Measurements from ENCODE around the gene SRP19.
"Not testable (repeated sequence)": the region's sequence is repeated elsewhere in the genome, so short reads cannot be mapped to it uniquely, and the experiment has no call there.

The SRP19 gene

DNA sequence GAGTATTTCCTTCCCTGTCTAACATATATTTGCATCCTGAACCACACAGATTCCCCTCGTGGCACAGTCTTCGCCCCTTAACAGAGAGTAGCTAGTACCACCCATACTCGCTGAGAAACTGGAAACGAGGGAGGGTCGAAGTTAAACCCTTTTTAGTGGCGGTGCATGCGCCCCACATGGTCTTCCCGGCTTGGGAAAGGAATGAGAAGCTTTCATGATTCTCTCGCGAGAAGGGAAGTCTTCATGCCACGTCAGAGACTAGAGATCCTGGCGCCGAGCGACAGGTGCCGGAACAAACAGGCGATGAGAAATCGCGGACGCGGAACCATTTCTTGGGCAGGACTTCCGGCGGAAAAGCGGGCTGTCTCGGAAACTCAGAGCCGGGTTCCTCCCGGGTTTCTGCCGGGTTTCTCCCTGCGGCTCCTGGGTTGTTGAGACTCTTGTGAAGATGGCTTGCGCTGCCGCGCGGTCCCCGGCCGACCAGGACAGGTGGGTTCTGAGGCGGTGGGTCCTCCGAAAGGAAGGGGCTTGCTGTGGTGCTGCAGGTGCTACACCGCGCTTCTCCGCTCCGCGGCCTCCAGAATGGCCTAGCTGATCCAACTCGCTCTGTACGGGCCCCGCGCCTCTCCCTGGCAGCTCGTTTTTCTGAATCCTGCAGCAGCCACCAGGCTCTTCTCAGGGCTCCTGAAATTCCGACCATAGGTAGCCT lies at the start of gene SRP19:
Gene SRP19, plus strand, starts transcription at position 359 of the 709 bp plus-strand sequence. Its CDS starts 90 bp downstream, at position 449.
- peak; percentile 77 for DNase-seq (ENCODE audit: low spot score)

DNA sequence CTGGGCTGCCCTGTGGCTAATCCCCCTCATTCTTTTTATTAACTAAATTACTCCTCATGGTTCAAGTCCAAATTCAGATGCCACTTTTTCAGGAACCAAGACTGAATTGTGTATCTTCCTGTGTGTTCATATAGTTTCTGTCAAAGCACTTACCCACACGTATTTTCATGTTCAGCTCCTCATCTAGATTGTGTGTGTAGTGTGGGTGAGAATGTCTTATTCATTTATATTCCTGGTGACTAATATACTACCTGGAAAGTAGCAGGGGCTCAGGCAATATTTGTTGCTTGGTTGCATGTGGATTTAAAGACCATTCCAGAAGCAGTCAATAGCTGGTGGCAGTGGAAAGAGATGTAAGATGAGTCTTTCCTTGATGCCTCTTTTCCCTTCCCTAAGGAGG lies 48.5 kb upstream of the SRP19 start:
- DNase-seq (ENCODE audit: low spot score) = no peak

DNA sequence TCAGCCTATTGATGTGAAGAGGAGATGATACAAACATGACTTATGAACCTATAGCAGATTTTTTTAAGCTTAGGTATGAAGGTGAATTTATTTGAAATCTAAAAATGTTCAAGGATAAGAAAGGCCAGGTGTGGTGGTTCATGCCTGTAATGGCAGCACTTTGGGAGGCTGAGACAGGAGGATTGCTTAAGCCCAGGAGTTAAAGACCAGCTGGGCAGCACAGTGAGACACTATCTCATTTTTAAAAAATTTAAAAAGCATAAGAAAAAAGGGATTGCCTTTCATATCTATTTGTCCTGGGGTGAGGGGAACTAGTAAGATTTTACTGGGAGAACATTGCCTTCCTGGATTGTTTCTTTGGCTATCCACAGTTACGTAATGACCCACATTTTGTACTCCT lies 40.8 kb upstream of the SRP19 start:
- no peak for DNase-seq (ENCODE audit: low spot score)

- no peak for DNase-seq (ENCODE audit: low spot score)
Measured at GRCh38 chr5:112822456-112822855, 38.6 kb upstream of the SRP19 start.

- DNase-seq (ENCODE audit: low spot score) = no peak
Measured at GRCh38 chr5:112823181-112823580, 37.9 kb upstream of the SRP19 start.

DNA sequence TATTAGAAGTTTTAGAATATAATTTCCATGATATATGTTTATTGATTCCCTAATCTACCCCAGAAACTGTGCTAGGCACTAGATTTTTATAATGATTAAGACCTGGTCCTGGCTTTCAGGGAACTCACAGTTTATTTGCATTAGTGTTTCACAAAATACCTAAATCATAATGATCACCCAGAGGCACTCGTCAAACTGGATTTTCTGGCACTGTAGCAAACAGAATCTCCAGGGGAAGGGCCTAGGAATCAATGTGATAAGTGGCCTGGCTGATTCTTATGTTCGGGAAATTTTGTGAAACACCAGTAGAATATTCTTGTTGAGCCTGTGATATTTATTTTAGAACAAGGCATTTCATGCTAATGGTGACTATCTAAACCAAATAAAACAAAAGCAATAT lies 37.4 kb upstream of the SRP19 start:
- no peak for DNase-seq (ENCODE audit: low spot score)

DNA sequence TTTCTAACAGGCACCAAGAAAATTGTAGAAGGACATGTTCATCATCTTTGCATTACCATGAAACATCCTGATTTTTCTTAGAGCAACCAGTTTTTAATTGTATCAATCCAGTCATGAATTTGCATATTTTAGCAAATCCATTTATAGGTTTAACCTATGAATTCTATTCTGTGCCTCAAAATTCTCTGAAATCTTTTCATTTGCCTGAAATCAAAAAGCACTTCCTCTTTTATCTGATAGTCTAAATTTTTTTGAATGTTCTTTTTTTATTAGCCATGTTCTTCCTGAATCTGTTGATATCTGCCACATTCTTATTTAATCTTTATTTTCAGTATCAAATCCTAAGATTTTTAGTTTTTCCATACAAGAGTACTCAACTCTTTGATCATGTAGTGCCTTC lies 36.9 kb upstream of the SRP19 start:
- no peak for DNase-seq (ENCODE audit: low spot score)

- DNase-seq (ENCODE audit: low spot score) = no peak
Measured at GRCh38 chr5:112830378-112830777, 30.7 kb upstream of the SRP19 start.

GRCh38 chr5:112833971-112834370 lies 27.1 kb upstream of the SRP19 start:
- DNase-seq (ENCODE audit: low spot score) = no peak

GRCh38 chr5:112844489-112844888 lies 16.6 kb upstream of the SRP19 start:
- DNase-seq (ENCODE audit: low spot score) = no peak

DNA sequence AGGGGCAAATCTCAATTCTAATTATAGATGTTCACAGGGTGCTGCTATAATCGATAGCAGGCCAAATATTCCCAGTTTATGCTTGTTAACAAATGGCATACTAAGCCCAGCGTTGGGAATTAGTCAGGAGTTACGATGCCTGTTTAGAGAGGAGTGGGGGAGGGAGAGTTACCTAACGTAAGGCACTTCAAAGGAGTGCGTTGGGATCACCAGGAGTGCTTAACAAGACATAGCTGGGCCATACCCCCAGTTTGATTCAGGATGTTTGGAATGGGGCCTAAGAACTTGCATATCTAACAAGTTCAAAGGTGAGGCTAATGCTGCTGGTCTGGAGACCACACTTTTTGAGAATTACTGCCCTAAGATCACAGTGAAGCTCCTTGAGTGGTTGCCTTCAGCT lies 14.5 kb upstream of the SRP19 start:
- no peak for DNase-seq (ENCODE audit: low spot score)

- DNase-seq (ENCODE audit: low spot score) = no peak
Measured at GRCh38 chr5:112847306-112847705, 13.8 kb upstream of the SRP19 start.

GRCh38 chr5:112848116-112848811 lies 12.8 kb upstream of the SRP19 start:
- peak; percentile 15 for DNase-seq (ENCODE audit: low spot score)

DNA sequence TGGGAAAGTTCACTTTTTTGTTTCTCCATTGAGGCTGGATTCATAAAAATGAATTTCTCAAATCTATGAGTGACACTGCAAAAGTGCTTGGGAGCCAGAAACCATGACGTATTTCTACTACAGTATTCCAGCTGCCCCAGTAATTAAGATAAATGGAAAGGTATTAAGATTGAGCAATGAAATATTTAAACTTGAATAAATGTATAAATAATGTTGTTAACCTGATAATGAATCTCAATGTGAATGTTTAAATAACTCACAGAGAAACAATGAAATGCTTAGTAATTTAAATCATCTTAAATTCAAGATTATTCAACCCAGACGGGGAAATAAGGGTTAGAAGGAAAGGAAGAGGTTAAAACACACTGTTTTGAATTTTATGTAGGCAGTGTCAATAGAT lies 11.2 kb upstream of the SRP19 start:
- DNase-seq (ENCODE audit: low spot score) = no peak

DNA sequence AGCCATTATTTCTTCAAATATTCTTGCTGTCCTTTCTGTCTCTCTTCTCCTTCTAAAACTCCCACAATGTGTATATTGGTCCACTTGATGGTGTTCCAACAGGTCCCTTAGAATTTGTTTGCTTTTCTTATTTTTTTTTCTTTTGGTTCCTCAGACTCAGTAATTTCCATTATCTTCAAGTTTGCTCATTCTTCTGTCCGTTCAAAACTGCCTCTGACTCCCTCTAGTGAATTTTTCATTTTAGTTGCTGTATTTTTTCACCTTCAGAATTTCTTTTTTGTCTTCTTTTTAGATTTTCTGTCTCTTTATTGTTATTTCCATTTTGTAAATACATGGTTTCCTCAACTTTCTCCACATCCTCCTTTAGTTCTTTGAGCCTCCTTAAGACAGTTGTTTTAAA lies 6.4 kb upstream of the SRP19 start:
- DNase-seq (ENCODE audit: low spot score) = no peak

DNA sequence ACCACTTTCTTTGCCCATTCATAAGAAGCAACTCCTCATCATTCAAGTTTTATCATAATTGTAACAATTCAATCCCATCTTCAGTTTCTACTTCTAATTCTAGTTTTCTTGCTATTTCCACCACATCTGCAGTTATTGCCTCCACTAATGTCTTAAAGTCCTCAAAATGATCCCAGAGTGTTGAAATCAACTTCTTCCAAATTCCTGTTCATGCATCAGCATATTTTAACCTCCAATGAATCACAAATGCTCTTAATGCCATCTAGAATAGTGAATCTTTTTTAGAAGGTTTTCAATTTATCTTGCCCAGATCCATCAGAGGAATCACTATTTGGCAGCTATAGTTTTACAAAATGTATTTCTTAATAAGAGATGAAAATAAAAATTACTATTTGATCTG lies 3.2 kb upstream of the SRP19 start:
- no peak for DNase-seq (ENCODE audit: low spot score)

- DNase-seq (ENCODE audit: low spot score) = not testable (repeated sequence)
Measured at GRCh38 chr5:112860571-112860928, 537 bp upstream of the SRP19 start.

DNA sequence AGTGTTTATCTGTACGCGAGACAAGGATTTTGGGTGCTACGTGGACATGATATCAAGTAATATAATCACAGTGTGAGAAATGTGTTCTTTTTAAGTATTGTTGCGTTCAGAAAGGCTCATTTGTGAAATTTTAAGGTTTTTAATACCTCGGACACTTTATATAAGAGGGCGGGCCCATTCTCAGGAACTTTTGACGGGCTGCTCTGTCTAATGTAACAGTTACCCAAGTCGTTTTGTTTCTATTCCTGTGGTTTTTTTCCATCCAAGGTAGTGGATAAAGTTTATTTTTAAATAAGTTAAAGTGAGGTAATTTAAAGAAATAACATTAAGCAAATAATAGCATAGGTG lies 525 bp downstream of the SRP19 start:
- no peak for DNase-seq (ENCODE audit: low spot score)

DNA sequence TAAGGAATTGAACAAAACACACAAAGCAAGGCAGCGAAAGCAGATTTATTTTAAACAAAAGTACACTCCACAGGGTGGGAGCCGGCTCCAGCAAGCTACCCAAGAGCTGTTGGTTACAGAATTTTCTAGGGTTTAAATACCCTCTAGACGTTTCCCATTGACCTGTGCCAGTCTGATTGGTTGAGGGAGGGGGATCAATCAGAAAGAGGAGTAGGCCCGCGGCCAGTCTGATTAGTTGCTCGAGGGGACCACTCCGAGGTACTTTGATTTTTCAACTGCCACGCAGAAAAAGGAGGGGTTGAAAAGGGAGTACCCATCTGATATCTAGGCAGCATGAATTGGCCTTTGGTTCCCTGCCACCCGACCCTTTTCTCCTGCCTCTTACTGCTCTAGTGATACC lies 998 bp downstream of the SRP19 start:
- no peak for DNase-seq (ENCODE audit: low spot score)

- no peak for DNase-seq (ENCODE audit: low spot score)
Measured at GRCh38 chr5:112863549-112863948, 2.5 kb downstream of the SRP19 start.

- no peak for DNase-seq (ENCODE audit: low spot score)
Measured at GRCh38 chr5:112865128-112865527, 4.0 kb downstream of the SRP19 start.

GRCh38 chr5:112866739-112867138 lies 5.7 kb downstream of the SRP19 start:
- DNase-seq (ENCODE audit: low spot score) = no peak

DNA sequence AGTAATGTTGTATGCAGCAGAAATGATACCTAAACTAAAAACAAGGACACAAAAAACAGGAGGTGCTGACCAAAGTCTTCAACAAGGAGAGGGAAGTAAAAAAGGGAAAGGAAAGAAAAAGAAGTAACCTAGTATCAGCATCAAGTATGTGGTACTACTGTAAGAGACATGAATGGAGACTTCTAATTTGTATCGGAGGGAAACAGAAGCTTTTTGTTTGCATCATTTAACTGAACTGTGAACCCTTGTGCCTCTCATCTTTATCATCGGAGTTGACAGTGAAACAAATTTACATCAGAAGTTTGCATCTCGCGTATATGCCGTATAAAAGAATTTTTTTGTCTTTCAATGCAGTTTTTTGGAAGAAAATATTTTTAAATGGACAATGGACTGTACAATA lies 6.3 kb downstream of the SRP19 start:
- no peak for DNase-seq (ENCODE audit: low spot score)

DNA sequence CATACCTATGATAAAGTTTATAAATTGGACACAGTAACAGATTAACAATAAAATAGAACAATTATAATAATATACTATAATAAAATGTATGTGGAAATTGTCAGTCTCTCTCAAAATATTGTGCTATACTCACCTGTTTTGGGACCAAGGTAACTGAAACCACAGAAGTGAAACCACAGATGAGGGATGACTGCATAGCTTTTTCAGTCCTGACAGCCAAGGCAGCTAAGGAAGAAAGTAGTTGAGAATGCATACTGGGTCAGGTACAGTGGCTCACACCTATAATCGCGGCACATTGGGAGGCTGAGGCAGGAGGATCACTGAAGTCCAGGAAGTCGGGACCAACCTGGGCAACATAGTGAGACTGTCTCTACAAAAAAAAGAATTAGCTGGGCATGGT lies 8.9 kb downstream of the SRP19 start:
- DNase-seq (ENCODE audit: low spot score) = no peak

All from HuH-7.5 (cell line).